Gastrocnemius medialis (tissue), 4 donors: Measurements from ENCODE around the gene TRIM25.

Experiments
- CTCF ChIP-seq, 5 experiments: fragments of 450-650 bp in 3 of 5; fragments of 200-600 bp in 2 of 5; sonication (generic) in 2 of 5; IDR thresholded peaks in 4 of 5; conservative IDR thresholded peaks in 1 of 5; 1 replicate in 4 of 5; 2 replicates in 1 of 5; pipeline ENCODE4 v1.5.1; 2016 to 2019; ENCODE audit warnings: antibody characterized with exemption in 5 of 5, mild to moderate bottlenecking in 3 of 5, moderate library complexity in 3 of 5
- POLR2A ChIP-seq, 2 donors: fragments of 450-650 bp; IDR thresholded peaks; one replicate each; pipeline ENCODE4 v1.6.1; 2017; ENCODE audit warnings: antibody characterized with exemption in 2 of 2, mild to moderate bottlenecking in 2 of 2, moderate library complexity in 2 of 2

- no peak for TF ChIP-seq CTCF (IDR thresholded peaks at IDR 0.05 in 4 of 5, conservative IDR thresholded peaks at IDR 0.05 in 1 of 5)
- no peak for TF ChIP-seq POLR2A (IDR thresholded peaks at IDR 0.05)
Measured at GRCh38 chr17:56930739-56931337, 17.0 kb upstream of the TRIM25 start.
